GM19467 (cell line): ENCODE measurements around the gene ARID1B.
A peak's percentile ranks its signal among the peaks of the same experiment; 100 is the strongest.

Source experiments
- ATAC-seq: cut with Tn5 transposase; IDR thresholded peaks from one replicate; pipeline ENCODE4 v1.9.1; 2021; ENCODE audit warnings: mild to moderate bottlenecking, moderate library complexity; ENCODE audit not compliant: unreplicated experiment

Gene ARID1B

GRCh38 chr6:157065366-157065765 is 288.2 kb downstream of the ARID1B start:
- ATAC-seq = no peak

DNA sequence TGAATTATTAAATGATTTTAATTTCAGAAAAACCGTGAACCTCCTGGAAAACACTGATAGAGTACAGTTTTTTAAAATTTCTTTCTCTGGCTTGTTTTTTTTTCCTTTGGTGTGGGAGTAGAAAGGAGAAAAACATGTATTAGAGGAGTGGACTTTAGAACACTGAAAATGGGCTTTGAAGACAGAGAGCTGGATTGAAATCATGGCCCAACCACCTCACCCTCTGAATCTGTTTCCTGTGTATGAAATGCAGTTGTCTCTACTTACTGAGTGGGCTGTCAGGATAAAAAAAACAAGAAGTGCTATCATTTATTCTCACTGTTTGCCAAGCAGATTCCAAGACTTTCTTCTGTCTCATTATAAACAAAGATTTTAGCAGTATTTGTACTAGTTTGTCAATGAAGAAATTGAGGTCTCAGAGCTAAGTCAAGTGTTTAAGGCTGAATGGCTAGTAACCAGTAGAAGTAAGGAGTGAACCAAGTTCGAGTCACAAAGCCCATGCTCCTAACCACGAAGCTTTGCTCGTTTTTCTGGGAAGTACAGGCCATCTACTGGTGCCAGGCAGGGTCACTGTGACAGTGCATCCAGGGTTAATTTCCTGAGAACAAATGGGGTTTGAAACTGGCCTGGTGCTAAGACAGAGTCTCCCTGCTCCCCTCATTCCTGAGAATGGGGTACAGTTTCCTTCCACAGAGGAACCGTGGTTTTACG is 289.8 kb downstream of the ARID1B start:
- ATAC-seq = no peak

GRCh38 chr6:157067507-157067906 is 290.3 kb downstream of the ARID1B start:
- ATAC-seq = no peak

- ATAC-seq = peak; percentile 96
Measured at GRCh38 chr6:157068691-157069324, 291.6 kb downstream of the ARID1B start.

GRCh38 chr6:157069585-157069984 is 292.4 kb downstream of the ARID1B start:
- no peak for ATAC-seq

GRCh38 chr6:157070403-157071107 is 293.4 kb downstream of the ARID1B start:
- ATAC-seq = no peak

DNA sequence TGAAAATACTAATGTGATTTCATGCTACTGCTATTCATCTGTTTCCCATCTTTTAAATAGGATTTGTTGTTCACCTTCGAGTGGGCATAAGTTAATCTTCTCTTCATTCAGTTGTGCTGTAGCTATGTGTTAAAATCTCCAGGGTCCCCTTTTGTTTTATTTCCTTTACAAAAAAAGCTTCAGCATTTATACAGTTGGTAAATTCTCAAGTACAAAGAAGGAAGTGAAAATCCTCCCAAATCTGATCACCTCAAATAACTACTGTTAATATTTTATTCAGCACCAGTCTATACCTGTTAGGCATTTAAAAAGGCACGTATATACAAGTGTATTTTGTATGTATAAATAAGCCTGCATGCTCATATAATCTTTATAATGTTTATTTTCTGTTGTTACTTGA is 294.9 kb downstream of the ARID1B start:
- no peak for ATAC-seq

DNA sequence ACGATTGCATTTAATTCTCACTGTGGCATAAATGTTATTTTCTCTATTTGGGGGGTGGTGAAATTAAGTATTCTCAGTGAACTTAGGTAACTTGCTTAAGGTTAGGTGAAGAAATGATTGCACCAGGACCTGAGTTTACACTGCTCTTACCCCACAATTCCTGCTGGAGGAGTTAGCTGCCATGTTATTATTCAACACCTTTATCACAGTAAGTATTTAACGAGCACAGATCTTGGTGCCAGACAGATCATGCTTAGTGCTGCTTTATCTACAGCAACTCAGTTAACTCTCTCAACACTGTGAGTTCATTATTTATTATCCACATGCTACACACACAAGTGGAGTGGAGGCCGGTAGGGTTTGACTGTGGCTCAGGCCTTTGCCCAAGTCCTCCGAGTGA is 296.4 kb downstream of the ARID1B start:
- ATAC-seq = no peak

GRCh38 chr6:157074969-157075368 is 297.8 kb downstream of the ARID1B start:
- ATAC-seq = no peak

DNA sequence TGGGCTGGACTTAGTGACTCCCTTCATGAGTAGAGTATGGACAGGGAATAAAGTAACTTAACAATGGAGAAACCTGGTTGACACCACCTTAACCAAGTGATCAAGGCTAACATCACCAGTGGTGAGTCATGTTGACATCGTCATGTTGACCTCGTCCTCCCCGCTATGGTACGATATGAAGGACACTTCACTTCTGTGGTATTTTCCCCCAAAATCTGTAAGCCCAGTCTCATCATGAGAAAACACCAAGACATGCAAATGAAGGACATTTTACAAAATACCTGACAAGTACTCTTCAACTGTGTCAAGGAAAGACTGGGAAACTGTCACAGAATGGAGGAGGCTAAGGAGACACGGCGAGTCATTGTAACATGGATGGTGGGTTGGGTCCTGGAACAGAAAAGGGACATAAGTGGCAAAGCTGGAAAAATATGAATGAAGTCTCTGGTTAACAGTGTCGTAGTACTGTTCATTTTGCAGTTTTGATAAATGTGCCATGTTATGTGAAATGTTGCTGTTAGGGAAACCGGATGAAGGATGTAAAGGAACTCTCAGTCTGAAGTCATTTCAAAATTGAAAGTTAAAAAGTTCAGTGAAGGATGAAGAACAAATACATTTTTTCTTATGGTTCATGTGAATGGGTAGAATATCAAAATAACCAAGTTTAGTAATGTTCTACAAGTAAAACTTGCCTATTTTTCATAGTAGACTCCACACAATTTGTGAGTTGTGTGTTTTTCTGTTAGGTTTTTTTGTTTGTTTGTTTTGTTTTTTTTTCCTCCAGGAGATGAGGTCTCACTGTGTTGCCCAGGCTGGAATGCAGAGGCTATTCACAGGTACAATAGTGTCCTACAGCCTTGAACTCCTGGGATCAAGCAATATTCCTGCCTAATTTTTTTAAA is 298.6 kb downstream of the ARID1B start:
- peak; percentile 72 for ATAC-seq

- ATAC-seq = no peak
Measured at GRCh38 chr6:157076451-157076822, 299.3 kb downstream of the ARID1B start.

GRCh38 chr6:157077251-157077650 is 300.1 kb downstream of the ARID1B start:
- ATAC-seq = no peak

DNA sequence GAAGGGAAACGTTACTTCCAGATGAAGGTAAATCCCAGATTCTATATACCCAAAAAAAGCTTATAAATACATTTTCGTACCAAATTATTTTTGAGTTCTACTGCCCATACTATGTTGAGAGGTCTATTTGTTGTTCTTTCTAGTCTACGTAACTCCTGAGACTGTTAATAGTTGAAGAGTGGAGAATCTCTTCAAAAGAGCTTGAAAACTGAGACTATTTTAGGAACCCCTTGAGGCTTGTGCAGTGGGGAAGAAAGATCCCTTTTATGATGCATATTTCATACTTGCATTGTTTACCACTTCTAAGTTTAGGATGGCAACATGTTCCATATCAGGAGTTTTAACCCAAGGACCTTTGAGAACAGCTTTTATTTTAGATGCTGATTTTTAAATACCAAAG is 301.1 kb downstream of the ARID1B start:
- ATAC-seq = no peak

DNA sequence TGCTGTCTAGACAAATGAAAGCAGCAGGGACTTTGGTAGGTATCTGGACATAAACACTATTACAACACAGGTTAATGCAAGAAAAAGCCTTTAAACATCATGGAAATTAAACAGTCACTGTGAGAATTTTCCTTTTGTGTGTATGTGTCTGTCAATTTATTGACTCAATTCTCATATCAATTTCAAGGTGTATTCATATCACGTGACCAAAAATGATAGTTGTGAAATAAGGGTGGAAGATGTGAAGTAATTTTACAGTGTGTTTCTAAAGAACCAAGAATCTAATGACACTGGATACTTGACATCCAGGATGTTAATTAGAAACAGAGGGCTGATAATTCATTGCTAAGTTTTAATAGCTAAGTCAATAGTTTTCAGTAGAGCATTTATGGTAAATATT is 302.1 kb downstream of the ARID1B start:
- ATAC-seq = no peak

- no peak for ATAC-seq
Measured at GRCh38 chr6:157079771-157080170, 302.6 kb downstream of the ARID1B start.

- no peak for ATAC-seq
Measured at GRCh38 chr6:157080986-157081391, 303.8 kb downstream of the ARID1B start.

GRCh38 chr6:157083343-157083742 is 306.2 kb downstream of the ARID1B start:
- ATAC-seq = no peak

GRCh38 chr6:157086632-157087031 is 309.5 kb downstream of the ARID1B start:
- ATAC-seq = no peak

DNA sequence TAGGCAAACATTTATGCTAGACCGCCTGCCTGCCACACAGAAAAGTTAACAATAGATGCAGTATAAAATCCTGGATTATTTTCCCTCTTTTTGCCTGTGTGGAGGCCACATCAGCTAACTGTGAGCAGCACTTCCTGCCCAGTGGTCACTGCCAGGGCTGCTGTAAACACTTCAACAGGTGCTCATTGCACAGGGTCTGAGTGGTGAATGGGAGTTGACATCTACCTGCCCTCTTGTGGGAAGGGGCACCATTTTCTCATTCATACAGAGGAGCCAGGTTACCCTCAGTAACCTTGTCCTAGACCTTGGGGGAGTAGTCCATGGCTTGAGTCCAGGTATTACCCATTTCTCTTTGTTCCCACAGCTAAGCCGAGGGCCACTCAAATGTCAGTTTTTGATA is 310.8 kb downstream of the ARID1B start:
- ATAC-seq = no peak

- ATAC-seq = no peak
Measured at GRCh38 chr6:157088841-157089240, 311.7 kb downstream of the ARID1B start.

DNA sequence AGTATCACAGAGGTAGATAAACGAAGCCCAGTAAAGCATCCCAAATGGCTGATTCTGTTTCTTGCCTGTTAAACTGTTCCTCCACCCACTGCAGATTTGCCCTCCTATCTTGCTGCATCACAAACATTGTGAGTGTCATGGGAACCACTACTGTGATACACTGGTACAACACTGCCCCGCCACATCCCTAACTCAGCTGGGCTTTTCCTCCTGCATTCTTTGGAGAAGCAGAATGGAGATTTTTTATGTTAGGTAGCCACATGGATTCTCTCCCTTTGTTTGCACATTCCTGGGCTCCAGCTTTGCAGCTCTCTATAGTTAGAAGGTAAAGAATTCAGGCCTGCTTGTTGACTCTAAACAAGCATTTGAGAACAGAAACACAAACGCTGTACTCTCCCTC is 312.1 kb downstream of the ARID1B start:
- no peak for ATAC-seq
